DND-41 (cell line): ENCODE measurements around the gene ZBTB21.

ENCODE experiments used
- EZH2 ChIP-seq: IDR thresholded peaks from 3 replicates; pipeline ENCODE4 v1.6.1; 2012; ENCODE audit warnings: borderline replicate concordance, low read depth, mild to moderate bottlenecking, moderate library complexity, low read length, inconsistent platforms; ENCODE audit not compliant: severe bottlenecking
- TF ChIP-seq, protein P1 (sequence below): IDR thresholded peaks from 2 replicates; pipeline ENCODE4 v1.5.1; 2012; ENCODE audit warnings: borderline replicate concordance, low read length, moderate library complexity, mild to moderate bottlenecking; ENCODE audit not compliant: poor library complexity, severe bottlenecking; ENCODE audit errors: extremely low read depth

DNA sequence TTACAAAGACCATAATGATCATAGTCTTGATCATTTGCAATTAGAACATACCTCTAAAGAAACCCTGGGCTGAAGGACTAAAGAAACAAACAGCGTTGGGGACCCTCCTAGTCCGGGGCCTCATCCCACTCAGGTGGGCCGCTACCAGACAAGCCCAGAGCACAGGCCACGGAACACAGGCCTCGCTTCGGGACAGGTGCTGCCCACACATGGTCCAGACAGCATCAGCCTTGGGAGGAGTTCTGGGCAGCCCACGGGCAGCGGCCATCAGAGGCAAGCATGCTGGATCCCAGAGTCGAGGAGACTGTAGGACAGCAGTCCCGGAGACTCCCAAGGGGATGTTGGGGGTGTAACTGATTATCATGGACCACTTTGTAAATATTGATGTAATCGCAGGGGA is 61.3 kb downstream of the ZBTB21 start:
- TF ChIP-seq, protein P1, sequence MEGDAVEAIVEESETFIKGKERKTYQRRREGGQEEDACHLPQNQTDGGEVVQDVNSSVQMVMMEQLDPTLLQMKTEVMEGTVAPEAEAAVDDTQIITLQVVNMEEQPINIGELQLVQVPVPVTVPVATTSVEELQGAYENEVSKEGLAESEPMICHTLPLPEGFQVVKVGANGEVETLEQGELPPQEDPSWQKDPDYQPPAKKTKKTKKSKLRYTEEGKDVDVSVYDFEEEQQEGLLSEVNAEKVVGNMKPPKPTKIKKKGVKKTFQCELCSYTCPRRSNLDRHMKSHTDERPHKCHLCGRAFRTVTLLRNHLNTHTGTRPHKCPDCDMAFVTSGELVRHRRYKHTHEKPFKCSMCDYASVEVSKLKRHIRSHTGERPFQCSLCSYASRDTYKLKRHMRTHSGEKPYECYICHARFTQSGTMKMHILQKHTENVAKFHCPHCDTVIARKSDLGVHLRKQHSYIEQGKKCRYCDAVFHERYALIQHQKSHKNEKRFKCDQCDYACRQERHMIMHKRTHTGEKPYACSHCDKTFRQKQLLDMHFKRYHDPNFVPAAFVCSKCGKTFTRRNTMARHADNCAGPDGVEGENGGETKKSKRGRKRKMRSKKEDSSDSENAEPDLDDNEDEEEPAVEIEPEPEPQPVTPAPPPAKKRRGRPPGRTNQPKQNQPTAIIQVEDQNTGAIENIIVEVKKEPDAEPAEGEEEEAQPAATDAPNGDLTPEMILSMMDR: no peak
- TF ChIP-seq EZH2: no peak
